NCI-H1105 treated with DMSO at 0.1 percent for 48 hours (cell line): ENCODE measurements around the gene ENHO.
"Not testable (repeated sequence)": the region's sequence is repeated elsewhere in the genome, so short reads cannot be mapped to it uniquely, and the experiment has no call there.

Experiments
- DNase-seq: peaks from one replicate; lab custom pipeline; 2025; lab: John Stamatoyannopoulos, UW

Gene ENHO

GRCh38 chr9:34506623-34507022 is 16.2 kb downstream of the ENHO start:
- DNase-seq: no peak

GRCh38 chr9:34505370-34506120 is 17.2 kb downstream of the ENHO start:
- DNase-seq: no peak

DNA sequence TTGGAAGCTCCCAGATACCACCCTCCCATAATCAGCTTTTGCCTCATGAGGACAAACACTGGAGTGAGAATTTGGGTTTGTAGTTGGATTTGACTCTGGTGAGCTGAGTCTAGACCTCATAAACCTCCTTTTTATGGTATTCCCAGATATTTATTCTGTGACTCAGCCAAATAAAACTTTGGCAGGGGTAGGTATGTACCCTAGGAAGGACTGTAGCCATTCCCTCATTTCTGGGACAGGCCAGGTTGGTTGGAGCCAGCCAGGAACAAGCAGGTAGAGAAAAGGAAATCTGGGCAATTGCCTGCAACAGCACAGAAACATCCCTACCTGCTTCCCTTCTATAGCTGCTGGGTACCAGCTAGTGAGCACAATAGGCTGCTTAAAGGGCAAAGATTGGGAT is 19.4 kb downstream of the ENHO start:
- no peak for DNase-seq

DNA sequence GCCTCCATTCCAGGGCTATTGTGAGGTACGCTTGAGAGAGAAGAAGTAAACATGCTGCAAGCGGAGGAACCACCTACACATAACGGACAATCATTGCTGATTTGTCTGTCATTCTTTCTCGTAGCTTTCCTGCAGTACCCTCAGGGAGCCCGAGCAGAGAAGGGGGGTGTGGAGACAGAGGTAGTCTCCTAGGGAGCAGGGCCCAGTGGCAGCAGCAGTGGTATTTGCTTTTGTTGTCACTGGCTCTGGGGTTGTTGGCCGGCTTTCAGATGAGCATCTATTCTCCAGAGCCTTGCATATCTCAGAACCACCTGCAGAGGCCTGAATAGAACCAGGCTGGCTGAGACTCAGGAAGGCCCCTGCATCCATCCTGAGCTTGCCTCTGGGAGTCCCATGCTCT is 19.9 kb downstream of the ENHO start:
- DNase-seq: no peak

GRCh38 chr9:34502471-34502870 is 20.3 kb downstream of the ENHO start:
- no peak for DNase-seq

DNA sequence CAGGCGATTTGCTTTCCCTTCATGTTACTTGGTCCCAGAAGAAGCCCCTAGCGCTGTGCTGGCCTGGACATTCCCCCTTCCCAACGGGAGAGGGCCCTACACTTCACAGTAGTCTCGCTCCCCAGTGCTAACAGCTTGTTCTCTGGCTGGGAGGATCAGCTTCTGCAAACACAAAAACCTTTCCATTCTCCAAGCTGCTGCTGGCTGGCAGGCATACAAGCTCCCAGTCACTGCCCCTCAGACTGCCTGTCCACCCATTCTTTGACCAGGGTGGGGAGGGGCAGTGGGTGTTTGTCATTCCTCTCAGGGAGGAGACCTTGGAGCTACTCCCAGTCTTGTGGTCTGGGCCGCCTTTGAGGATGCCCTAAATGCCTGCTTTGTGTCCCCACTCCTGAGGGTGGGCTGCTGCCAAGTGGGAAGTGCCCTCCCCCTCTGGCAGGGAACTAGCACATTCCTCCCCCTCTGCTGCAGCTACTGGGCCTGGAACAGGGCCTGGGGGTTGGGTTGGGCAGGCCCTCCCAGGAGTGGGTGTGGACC is 20.8 kb downstream of the ENHO start:
- no peak for DNase-seq

GRCh38 chr9:34501372-34501771 is 21.4 kb downstream of the ENHO start:
- DNase-seq: no peak

DNA sequence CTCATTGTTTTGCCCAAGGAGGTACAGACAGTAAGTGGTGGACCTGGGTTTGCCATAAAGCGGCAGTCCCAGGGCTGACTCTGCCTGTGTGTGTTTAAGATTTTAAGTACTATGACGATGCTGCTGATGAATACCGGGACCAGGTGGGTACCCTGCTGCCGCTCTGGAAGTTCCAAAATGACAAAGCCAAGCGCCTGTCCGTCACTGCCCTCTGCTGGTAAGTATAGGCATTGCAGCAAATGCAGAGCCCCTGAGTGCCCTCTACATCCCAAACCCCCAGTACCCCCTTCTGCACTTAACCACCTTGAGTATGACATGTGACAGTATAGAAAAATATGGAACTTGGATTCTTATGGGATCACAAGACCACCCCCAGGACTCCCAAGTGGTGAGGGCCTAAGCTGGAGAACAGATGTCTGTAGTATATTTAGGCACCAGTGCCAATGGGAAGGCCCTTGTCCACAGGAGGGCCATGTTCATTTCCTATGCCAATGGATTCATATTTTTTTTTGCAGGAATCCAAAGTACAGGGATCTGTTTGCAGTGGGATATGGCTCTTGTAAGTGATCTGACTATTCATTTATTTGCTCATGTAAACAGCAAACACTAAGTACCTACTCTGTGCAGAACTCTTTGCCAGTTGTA is 22.0 kb downstream of the ENHO start:
- DNase-seq: peak; percentile 64

GRCh38 chr9:34499076-34499475 is 23.7 kb downstream of the ENHO start:
- DNase-seq: no peak

- no peak for DNase-seq
These were observed 24.2 kb downstream of the ENHO start for GRCh38 chr9:34498553-34498952.

DNA sequence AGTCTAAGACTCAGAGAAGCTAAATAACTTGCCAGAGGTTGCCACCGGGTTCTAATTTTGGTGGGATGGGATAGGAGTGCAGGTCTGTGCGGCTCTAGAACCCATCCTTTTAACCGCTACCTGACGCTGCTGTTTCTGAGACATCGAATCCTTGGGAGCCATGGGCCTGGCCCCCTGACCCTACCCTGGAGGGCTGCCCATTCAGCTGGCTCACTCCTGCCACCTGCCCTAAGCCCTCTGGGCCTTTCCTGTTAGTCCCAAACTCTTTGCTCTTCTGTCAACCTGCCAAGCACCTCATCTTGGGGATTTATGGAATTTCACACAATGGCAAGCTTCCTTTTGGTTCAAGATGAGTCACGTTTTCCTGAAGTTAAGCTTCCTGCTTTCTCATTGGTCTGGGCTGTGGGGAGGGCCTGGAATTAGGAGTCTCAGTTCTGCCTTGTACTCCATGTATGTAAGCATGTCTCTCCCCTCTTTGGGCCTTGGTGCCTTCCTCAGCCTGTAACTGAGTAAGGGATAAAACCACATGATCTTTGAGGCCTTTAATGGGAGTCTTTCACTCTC is 26.6 kb downstream of the ENHO start:
- no peak for DNase-seq

DNA sequence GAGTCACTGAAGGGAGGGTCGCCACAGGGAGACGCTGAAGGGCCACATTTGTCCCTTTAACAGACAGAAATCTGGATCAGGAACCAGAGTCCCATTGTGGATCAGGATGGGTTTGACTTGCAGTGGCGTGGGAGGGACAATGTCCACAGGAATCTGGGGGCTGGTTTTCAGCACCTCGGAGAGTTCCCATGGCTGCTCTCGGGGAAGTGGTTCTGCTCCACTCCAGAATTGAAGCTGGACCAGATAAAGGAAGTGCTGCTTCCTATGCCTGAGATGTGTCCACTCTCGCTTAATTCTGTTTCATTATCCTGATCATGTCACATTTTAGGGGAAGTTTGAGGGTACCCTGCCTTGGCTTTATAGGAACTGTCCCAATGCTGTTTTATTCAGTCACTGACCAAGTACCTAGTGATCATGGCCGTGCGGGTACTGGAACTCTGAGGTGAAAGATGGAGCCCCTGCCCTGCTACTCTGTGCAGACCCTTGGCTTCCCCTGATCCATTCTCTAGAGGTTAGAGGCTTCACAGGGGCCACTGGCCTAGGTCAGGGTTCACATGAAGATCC is 28.7 kb downstream of the ENHO start:
- DNase-seq: no peak

DNA sequence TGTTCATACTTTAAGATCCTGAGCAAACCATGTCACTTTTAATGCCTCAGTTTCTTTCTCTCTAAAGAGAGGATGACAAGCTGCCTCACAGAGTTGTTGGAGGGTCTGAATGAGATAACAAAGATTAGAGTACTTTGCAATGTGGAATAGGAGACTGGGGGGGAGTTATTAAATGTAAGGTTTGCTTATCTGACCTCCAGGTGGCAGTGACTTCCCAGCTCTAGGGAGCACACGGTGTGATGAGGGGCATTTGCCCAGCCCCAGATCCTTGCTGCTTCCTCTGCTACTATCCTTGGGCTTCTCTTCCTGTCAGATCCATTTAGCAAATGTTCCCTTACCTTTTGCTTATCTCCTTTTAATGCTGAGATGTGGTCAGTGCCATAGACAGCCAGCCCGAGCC is 30.7 kb downstream of the ENHO start:
- DNase-seq: no peak

GRCh38 chr9:34491596-34491995 is 31.2 kb downstream of the ENHO start:
- no peak for DNase-seq

DNA sequence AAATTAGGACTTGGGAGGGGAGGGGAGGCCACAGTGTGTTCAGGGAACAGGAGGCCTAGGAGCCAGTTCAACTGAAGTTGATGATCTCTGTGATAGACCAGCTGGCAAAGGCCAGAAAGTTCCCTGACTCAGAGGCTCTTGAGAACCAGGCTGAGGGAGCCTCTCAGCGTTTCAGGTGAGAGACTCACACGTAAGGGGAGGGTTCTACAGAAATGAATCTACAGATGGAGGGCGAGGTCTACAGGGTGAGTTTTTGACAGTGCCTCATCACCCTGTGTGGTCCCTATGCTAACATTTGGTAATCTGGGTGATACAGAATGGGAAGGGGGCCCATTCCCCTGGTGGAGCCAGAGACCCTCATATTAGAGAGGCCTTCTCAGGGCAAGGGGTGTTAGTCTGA is 32.0 kb downstream of the ENHO start:
- no peak for DNase-seq

- DNase-seq: no peak
These were observed 32.4 kb downstream of the ENHO start for GRCh38 chr9:34490360-34490759.

GRCh38 chr9:34486572-34486971 is 36.2 kb downstream of the ENHO start:
- DNase-seq: no peak

- no peak for DNase-seq
These were observed 37.0 kb downstream of the ENHO start for GRCh38 chr9:34485822-34486221.

- DNase-seq: no peak
These were observed 38.1 kb downstream of the ENHO start for GRCh38 chr9:34484678-34485077.

GRCh38 chr9:34482746-34483145 is 40.0 kb downstream of the ENHO start:
- not testable (repeated sequence) for DNase-seq

DNA sequence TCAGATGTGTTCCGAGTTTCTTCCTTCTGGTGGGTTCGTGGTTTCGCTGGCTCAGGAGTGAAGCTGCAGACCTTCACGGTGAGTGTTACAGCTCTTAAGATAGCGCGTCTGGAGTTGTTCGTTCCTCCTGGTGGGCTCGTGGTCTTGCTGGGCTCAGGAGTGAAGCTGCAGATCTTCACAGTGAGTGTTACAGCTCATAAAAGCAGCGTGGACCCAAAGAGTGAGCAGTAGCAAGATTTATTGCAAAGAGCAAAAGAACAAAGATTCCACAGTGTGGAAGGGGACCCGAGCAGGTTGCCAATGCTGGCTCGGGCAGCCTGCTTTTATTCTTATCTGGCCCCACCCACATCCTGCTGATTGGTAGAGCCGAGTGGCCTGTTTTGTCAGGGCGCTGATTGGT is 41.2 kb downstream of the ENHO start:
- not testable (repeated sequence) for DNase-seq

DNA sequence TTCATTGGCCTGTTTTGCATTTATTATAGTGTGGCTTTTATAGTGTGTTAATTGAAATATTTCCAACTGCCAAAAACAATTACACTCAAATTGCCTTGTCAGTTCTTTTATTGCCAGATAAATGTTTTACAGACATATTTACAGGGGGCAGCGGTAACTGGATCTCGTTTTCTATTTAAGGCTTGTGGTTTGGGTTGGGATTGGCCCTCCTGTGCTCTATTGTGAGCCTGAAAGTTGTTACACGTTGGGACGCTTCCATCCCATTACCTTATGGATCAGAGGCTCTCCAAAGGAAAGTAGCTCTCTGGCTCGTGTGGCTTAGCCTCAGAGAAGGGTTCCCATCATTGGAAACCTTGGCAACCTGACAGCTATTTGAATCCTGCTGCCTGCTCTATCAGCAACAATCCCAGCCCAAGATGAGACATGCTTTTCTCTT is 43.3 kb downstream of the ENHO start:
- peak; percentile 14 for DNase-seq

GRCh38 chr9:34477541-34477940 is 45.2 kb downstream of the ENHO start:
- no peak for DNase-seq
